DMS79 treated with DMSO at 0.1 percent for 48 hours (cell line): ENCODE results near the gene CHN1.
A peak's percentile ranks its signal among the peaks of the same experiment; 100 is the strongest.

Source experiments
- DNase-seq: peaks from one replicate; lab custom pipeline; 2025; lab: John Stamatoyannopoulos, UW

CHN1 gene

GRCh38 chr2:175010848-175011254 lies 5.7 kb upstream of the CHN1 start:
- DNase-seq: peak; percentile 97

DNA sequence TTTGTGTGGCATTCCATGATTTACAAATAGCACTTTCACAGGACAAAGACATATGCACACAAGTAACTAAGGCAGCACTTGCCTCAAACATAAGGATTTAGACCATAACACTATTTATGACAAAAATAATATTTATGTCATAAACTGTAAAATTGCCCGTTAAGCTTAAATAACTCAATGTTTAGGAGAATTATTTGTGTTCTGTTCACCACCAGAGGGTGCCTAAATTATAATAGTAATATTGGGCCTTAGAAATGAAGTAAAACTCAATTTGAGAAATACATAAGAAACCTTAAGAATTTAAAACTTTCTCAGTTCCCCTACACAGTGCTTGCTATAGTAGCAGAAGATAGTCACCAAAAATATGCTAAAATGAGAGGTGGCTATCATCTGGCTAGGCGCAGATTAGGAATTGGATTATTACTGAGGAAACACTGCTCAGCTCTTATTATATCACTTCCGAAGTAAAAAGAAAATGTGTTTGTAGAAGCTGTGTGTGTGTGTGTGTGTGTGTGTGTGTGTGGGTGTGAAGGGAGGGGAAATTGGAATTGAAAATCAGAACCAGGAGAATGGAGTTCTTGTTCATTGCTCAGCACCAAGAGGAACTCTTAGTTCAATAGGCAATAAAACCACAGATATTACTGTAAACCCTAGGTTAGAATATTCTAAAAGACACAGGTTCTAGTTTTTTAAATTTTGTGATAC lies 4.9 kb upstream of the CHN1 start:
- peak; percentile 75 for DNase-seq

GRCh38 chr2:175008801-175009495 lies 3.8 kb upstream of the CHN1 start:
- DNase-seq: peak; percentile 62

DNA sequence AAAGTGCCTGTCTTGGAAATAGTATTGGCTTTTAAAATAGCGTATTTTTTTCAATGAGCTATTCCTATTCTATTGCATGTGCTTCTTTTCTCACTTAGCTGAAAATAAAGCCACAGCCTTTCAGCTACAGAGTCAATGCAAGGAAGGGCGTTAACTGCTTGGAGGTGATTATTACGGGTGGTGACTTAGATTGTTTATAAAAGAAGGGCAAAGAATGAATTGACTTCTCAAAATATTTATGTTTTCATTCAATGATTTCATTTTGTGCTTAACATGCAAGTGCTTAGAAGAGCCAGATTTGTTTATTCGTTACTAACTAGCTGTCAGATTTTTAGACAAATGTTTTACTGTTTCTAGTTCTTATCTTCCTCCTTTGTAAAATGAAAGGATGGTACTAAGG lies 2.8 kb upstream of the CHN1 start:
- peak; percentile 42 for DNase-seq

- peak; percentile 44 for DNase-seq
Measured at GRCh38 chr2:175007510-175007909, 2.3 kb upstream of the CHN1 start.

DNA sequence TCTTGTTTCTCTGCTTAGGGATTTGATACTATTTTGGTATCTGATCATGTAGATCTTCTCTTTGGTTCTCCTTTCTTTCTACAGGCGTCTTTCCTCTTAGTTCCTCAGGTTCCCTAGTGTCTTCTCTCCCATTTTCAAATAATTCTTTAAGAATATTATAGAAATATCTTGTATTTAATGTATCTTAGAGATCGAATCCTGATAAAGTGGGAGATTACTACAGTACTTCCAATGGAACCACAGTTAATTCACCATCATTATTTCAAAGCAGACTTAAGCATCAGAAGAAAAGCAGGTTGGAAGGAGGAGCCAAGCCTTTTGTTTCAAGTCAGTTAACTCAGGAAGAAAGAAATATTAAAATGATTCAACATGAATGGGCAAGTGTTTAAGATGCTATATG lies 1.1 kb upstream of the CHN1 start:
- peak; percentile 80 for DNase-seq

- peak; percentile 80 for DNase-seq
Measured at GRCh38 chr2:175005733-175006264, 618 bp upstream of the CHN1 start.

DNA sequence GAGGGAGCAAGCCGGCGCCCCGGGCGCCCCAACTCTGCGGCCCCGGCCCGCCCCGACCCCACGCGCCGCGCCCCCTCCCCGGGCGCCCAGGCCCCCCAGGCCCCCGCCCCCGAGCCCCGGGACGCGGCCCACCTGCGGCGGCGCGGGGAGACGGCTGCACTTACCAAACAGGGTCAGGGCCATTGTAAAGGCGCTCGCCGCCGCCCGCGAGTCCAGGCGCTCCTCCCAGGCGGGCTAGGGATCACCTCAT lies 526 bp downstream of the CHN1 start:
- DNase-seq: no peak

DNA sequence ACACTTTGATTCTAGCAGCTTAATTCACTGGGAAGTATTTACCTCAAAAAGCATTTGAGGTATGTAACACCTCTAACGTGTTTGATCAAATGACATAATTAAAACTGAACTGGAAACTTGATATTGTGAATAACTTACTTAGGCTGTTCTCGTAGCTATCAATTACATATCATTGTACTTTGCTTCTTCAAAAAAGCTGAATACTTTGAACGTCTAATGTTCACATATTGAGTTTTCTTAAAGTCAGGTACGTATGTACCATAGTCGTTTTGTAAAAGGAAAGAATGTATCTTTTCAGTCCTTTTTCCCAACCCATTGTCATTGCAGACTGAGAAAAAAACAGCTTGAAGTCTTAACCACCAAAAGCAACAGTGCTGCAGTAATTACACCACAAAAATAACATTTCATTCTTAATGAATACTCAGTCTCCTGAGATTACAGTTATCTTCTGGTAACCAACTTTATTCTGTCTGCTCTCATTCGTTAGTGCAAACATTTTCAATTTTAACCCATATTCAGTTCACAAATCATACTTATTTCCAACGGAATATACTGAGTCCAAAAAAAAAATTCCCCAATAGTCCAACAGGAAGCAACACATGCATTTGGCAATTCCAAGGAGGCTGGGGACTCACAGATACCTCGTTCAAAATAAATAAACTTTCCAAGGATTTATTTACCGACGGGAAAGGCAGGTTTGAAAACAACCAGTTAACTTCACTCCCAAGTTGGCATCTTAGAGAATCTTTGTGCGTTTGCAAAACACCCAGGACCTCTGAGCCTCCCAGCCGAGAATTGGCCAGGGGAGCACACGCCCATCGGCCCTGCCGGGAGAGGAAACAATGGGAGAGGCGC lies 1.1 kb downstream of the CHN1 start:
- DNase-seq: peak; percentile 74

DNA sequence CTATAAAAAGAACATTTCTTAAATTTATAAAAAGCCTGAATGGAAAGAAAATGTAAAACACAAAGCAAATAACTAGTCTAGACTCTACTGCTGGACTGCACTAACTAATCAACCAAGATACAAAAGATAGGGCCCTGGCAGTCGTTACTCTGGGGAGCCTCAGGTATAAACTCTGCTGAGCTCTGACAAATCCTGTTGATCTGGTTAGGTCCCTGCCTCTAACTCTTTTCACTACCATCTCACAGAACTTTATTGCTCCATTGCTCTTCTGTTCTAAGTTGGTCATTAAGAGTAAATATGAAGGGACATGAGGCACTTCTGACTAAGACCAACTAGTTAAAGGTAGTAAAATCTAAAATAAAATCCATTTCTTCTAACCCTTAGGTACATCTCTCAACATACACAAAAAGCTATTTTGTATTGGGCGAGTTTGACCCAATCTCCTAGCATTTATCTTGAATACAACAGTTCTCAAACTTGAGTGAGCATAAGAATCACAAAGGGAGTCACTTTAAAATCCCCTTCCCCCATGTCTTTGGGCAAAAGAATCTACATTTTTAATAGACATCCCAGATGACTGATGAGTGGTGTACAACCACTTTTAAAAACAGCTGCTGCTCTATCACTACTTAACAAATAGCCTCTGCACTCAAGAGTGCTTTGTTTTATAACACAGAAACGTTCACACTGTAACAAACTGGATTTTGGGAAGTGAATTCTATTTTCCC lies 2.5 kb downstream of the CHN1 start:
- DNase-seq: peak; percentile 76

DNA sequence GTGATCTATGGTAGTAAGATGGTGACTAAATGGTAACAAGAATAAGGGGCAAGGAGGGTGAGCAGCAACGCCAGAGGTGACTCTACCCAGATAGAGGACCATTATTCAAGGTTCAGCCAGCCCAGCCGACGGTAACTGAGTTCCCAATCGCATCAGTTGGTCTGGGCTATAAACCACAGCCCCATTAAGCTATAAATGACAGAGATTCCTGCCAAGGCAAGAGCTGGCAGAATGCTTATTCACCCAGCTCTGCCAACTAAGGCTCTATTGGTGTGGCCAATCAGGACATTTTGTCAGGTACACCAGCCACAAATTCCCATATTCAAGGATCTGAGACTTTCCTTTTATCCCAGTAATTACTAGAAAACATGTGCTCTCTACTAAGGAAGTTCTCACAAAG lies 3.6 kb downstream of the CHN1 start:
- DNase-seq: peak; percentile 98

DNA sequence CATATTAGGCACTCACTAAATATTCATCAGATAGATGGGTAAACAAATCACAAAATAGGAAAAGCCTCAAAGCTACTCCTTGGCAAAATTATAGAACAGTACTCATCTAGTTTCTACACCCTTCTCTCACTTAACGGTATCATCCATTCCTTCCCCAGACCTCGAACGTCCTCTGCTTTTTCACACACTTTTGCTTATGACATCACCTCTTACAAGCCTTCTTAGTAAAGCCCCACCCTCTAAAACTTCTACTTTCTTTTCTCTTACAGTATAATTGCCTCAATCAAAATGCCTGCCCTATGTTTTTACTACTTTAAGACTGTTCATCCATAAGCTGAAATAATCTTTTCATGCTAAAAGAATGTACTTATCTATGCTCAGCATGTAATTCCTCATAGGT lies 8.1 kb downstream of the CHN1 start:
- no peak for DNase-seq

- no peak for DNase-seq
Measured at GRCh38 chr2:174996622-174997021, 8.6 kb downstream of the CHN1 start.

DNA sequence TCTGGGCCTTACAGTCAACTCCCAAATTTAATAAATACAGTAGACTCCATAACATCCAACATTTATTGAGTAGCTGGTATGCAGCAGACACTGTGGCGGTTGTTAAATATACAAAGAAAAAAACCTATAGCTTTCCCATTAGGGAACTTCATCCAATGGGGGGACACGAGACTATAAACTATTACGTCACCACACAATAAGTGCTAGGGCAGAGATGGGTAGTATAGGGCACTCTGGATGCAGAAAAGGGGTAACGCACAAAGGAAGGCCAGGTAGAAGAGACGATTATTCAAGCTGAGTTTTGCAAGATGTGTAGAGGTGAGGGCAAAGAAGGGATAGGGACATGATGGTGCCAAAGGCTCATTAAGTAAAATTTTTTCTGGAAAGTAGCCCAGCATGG lies 10.8 kb downstream of the CHN1 start:
- no peak for DNase-seq

- DNase-seq: no peak
Measured at GRCh38 chr2:174992886-174993285, 12.3 kb downstream of the CHN1 start.

- DNase-seq: peak; percentile 50
Measured at GRCh38 chr2:174985614-174986013, 19.6 kb downstream of the CHN1 start.

DNA sequence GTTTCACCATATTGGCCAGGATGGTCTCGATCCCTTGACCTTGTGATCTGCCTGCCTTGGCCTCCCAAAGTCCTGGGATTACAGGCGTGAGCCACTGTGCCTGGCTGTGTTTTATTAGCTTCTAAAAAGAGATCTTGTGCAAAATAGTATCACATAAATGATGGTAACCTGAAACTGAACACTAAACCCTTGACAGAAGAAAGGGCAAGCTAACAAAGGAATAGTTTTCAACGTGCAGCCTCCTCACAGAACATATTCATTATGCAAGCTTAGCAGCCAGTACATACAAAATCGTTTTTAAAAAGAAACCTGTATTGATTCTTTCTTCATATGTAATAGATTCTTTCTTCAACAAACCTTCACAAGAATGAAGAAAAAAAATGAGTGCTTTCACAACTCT lies 20.6 kb downstream of the CHN1 start:
- peak; percentile 13 for DNase-seq

DNA sequence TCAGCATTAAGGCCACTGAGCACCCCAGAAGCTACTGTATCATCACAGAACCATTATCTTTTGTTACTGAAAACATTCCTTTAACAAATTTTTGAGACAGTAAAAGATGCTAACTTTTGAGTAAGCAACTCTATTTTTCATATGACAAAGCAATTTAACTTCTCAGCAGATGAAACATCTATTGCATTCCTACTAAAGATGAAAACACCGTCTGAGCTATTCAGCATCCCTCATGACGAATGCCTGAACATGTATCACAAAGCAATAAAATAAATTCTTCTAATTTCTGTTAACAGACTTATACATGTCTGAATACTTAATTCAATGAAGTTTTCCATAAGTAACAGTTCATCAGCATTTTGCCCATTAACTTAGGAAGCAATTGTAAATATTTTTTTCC lies 23.9 kb downstream of the CHN1 start:
- no peak for DNase-seq

- DNase-seq: no peak
Measured at GRCh38 chr2:174979996-174980395, 25.2 kb downstream of the CHN1 start.

DNA sequence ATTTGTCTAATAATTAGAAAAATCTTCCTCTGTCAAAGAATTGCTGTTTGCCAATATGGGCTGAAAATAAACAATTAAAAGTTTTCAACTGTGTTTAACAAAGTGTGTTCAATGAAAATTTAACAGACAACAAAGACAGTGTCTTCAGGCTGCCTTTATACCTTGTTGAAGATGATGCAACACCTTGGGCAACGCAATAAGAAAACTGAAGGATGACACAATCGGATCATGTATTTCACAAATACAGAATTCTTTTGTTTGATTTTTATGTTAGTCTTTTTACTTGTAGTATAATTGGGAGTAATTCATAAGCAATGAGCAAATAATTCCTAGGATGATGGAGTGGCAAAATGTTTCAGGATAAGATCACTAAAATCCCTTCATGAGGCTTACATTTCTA lies 27.8 kb downstream of the CHN1 start:
- no peak for DNase-seq

DNA sequence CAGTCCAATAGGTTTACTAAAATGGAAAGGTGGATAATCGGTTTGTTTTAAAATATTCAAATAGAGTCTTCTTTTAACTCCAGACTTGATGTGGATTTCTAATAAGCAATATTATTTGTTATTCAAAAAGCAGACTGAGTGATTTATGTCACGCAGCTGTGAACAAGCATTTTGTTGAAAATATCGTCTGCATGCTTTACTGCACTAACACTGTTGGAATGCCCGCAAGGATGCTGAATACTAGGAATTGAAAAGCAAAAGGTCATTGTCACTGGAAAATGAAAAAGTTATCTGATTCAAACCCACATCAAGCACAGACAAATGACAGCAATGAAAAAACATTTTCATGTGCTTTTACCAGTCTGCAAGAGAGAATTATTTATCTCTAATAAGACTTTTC lies 31.1 kb downstream of the CHN1 start:
- DNase-seq: no peak

DNA sequence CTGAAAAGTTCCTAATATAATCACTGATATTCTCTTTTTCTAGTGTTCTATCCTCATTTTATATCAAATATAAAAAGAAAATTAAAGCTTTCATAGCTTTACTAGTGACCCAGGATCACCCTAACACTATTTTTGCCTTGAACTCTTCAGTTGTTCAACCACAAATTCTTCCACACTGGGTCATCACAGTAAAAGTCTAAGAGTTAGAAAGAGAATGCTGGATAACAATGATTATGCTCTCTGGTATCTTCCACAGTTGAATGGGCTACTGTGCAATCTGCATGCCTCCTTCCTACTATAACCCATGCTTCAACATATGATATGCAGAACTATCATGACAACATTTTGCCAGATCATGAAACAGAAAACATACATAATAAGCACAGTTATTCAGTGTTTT lies 32.3 kb downstream of the CHN1 start:
- no peak for DNase-seq
